ENCODE results near the gene BDKRB2.

Gene BDKRB2

GRCh38 chr14:96249029-96249428 lies 44.4 kb downstream of the BDKRB2 start:
- Histone ChIP-seq H3K27me3 (ENCODE audit: insufficient read depth, low read length, poor library complexity, severe bottlenecking) (no peaks in the 10 kb centered on the region), H3F3A (ENCODE audit: low read depth) (no peaks in the 10 kb centered on the region), H3K4me3 (ENCODE audit: low read length, poor library complexity, severe bottlenecking) (no peak overlapping the region), H3K4me1 (ENCODE audit: insufficient read depth, low read length, poor library complexity, severe bottlenecking) (no peaks in the 10 kb centered on the region), H3K4me2 (ENCODE audit: low read depth, low read length, poor library complexity, severe bottlenecking) (no peak overlapping the region), H3K9me3 (ENCODE audit: insufficient read depth, low read depth, low read length) (no peaks in the 10 kb centered on the region; the same call in 1 of the 2 replicates), H4K20me1 (ENCODE audit: insufficient read depth, low read length, poor library complexity, severe bottlenecking) (no peaks in the 10 kb centered on the region), H3K79me2 (ENCODE audit: insufficient read depth, low read length) (no peaks in the 10 kb centered on the region), H3K9me2 (replicated peaks; ENCODE audit: low read depth, low read length) (no peaks in the 10 kb centered on the region), H3K9ac (ENCODE audit: low read depth, low read length, poor library complexity, severe bottlenecking) (no peak overlapping the region), H2AFZ (ENCODE audit: low read length) (no peak overlapping the region), H3K36me3 (ENCODE audit: insufficient read depth, low read length) (no peaks in the 10 kb centered on the region)
- TF ChIP-seq, protein P1, sequence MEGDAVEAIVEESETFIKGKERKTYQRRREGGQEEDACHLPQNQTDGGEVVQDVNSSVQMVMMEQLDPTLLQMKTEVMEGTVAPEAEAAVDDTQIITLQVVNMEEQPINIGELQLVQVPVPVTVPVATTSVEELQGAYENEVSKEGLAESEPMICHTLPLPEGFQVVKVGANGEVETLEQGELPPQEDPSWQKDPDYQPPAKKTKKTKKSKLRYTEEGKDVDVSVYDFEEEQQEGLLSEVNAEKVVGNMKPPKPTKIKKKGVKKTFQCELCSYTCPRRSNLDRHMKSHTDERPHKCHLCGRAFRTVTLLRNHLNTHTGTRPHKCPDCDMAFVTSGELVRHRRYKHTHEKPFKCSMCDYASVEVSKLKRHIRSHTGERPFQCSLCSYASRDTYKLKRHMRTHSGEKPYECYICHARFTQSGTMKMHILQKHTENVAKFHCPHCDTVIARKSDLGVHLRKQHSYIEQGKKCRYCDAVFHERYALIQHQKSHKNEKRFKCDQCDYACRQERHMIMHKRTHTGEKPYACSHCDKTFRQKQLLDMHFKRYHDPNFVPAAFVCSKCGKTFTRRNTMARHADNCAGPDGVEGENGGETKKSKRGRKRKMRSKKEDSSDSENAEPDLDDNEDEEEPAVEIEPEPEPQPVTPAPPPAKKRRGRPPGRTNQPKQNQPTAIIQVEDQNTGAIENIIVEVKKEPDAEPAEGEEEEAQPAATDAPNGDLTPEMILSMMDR (conservative IDR thresholded peaks at IDR 0.05; ENCODE audit: low read length), result no peak
- no peak for TF ChIP-seq EZH2phosphoT487 (IDR thresholded peaks at IDR 0.05; ENCODE audit: borderline replicate concordance)

- Histone ChIP-seq H3K79me2 (ENCODE audit: insufficient read depth, low read length) (no peaks in the 10 kb centered on the region), H3K9me3 (ENCODE audit: insufficient read depth, low read depth, low read length) (no peaks in the 10 kb centered on the region; the same call in 1 of the 2 replicates), H3K36me3 (ENCODE audit: insufficient read depth, low read length) (no peaks in the 10 kb centered on the region), H3K4me2 (ENCODE audit: low read depth, low read length, poor library complexity, severe bottlenecking) (no peak overlapping the region), H4K20me1 (ENCODE audit: insufficient read depth, low read length, poor library complexity, severe bottlenecking) (no peaks in the 10 kb centered on the region), H3K9ac (ENCODE audit: low read depth, low read length, poor library complexity, severe bottlenecking) (no peak overlapping the region), H3K4me3 (ENCODE audit: low read length, poor library complexity, severe bottlenecking) (no peak overlapping the region), H3K27me3 (ENCODE audit: insufficient read depth, low read length, poor library complexity, severe bottlenecking) (no peaks in the 10 kb centered on the region), H3K9me2 (replicated peaks; ENCODE audit: low read depth, low read length) (no peaks in the 10 kb centered on the region), H3K4me1 (ENCODE audit: insufficient read depth, low read length, poor library complexity, severe bottlenecking) (no peaks in the 10 kb centered on the region), H3F3A (ENCODE audit: low read depth) (no peaks in the 10 kb centered on the region), H2AFZ (ENCODE audit: low read length) (no peak overlapping the region)
- TF ChIP-seq, protein P1 (conservative IDR thresholded peaks at IDR 0.05; ENCODE audit: low read length), result no peak
- TF ChIP-seq EZH2phosphoT487 (IDR thresholded peaks at IDR 0.05; ENCODE audit: borderline replicate concordance), result no peak
Observed at GRCh38 chr14:96250485-96250884, 45.8 kb downstream of the BDKRB2 start.

- no peak overlapping the region for H3K4me2 ChIP-seq (ENCODE audit: low read depth, low read length, poor library complexity, severe bottlenecking)
- H3K79me2 ChIP-seq (ENCODE audit: insufficient read depth, low read length), result no peaks in the 10 kb centered on the region
- no peaks in the 10 kb centered on the region for H3K27me3 ChIP-seq (ENCODE audit: insufficient read depth, low read length, poor library complexity, severe bottlenecking)
- no peak overlapping the region for H2AFZ ChIP-seq (ENCODE audit: low read length)
- H4K20me1 ChIP-seq (ENCODE audit: insufficient read depth, low read length, poor library complexity, severe bottlenecking), result no peaks in the 10 kb centered on the region
- no peak overlapping the region for H3K4me3 ChIP-seq (ENCODE audit: low read length, poor library complexity, severe bottlenecking)
- TF ChIP-seq EZH2phosphoT487 (IDR thresholded peaks at IDR 0.05; ENCODE audit: borderline replicate concordance), result no peak
- TF ChIP-seq, protein P1 (conservative IDR thresholded peaks at IDR 0.05; ENCODE audit: low read length), result no peak
- no peaks in the 10 kb centered on the region; the same call in 1 of the 2 replicates for H3K9me3 ChIP-seq (ENCODE audit: insufficient read depth, low read depth, low read length)
- no peak overlapping the region for H3K9ac ChIP-seq (ENCODE audit: low read depth, low read length, poor library complexity, severe bottlenecking)
- H3K4me1 ChIP-seq (ENCODE audit: insufficient read depth, low read length, poor library complexity, severe bottlenecking), result no peaks in the 10 kb centered on the region
- no peaks in the 10 kb centered on the region for H3K36me3 ChIP-seq (ENCODE audit: insufficient read depth, low read length)
- H3F3A ChIP-seq (ENCODE audit: low read depth), result no peaks in the 10 kb centered on the region
- H3K9me2 ChIP-seq (replicated peaks; ENCODE audit: low read depth, low read length), result no peaks in the 10 kb centered on the region
Observed at GRCh38 chr14:96251656-96252155, 47.1 kb downstream of the BDKRB2 start.

Data from Loucy (cell line).